Right hindlimb (tissue), 1 donor: ENCODE data around the gene FUCA1.
"Not testable (repeated sequence)": the region's sequence is repeated elsewhere in the genome, so short reads cannot be mapped to it uniquely, and the experiment has no call there.

Experiments
- DNase-seq: peaks from one replicate; pipeline ENCODE4 v3.0.0-alpha.2; 2018

The FUCA1 gene

GRCh38 chr1:23867895-23868556, at the start of gene FUCA1:
Gene FUCA1 (minus strand): TSS chr1:23868290. CDS start chr1:23868286, 4 bp downstream.
- DNase-seq, result peak; percentile 94

GRCh38 chr1:23916209-23917131, 48.4 kb upstream of the FUCA1 start:
- peak; percentile 71 for DNase-seq

DNA sequence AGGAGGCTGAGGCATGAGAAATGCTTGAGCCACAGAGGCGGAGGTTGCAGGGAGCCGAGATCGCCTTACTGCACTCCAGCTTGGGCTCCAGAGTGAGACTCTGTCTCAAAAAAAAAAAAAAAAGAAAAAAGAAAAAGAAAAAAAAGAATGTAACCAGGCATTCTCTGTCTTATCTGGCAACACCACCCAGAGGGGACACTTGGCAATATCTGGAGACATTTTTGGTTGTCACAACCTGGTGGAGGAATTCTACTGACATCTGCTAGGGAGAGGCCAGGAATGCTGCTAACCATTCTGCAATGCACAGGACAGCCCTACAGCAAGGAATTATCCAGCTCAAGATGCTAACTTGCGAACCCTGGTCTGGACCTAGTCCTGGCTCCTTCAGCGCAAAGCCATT, 47.4 kb upstream of the FUCA1 start:
- no peak for DNase-seq

- DNase-seq, result no peak
Measured at GRCh38 chr1:23914921-23915320, 46.8 kb upstream of the FUCA1 start.

DNA sequence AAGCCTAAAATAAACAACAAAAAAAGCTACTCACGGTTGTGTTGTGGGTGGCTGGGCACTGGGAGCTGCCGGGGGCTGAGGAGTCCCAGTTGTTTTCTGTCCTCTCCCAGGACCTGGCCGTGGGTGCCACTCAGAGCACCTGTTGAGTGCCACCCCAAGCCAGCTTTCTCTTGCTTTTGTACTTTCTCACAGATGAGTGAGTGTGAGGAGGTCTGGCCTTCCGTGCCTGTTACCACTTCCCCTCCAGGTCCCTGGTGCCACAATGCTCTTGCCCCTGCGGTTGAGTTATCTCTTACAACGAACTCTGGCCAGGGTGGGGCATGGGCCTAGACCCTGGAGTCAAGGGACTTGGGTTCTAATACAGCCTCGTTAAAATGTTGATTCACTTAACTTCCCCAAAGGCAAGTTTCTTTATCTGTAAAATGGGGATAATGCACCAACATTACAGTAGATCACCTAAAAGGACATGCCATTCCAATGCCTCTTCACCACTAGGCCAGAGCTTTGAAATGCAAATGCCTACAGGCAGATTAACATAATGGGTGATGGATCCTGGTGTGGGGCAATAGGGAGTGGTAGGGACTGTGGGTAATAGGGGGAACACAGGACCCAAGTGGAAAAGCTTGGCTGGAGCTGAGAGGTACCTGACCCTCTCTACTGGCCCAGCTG, 45.3 kb upstream of the FUCA1 start, which contains the start of gene CNR2:
TSS of gene CNR2 (minus strand) at position 151 of the 669 bp plus-strand sequence. CDS start 37,745 bp downstream, outside the sequence.
- no peak for DNase-seq

DNA sequence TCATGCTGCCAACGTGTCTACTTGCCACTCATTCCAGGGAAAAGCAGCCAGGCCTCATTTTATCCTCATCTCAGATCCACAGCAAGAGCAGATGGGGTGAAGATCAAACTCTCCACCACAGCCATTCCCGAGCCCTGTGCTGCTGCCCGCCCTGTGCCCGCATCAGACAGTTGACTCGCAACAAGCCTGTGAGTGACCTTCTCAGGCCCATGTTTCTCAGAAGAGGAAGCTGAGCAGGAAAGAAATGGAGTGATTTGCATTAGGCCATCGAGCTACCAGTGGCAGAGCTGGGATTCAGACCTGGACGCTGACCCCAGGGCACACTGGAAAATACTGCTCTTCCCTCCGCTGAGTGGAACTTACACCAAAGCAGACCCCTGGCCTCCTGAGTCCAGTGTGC, 43.8 kb upstream of the FUCA1 start:
- no peak for DNase-seq

- no peak for DNase-seq
Measured at GRCh38 chr1:23910553-23911246, 42.6 kb upstream of the FUCA1 start.

DNA sequence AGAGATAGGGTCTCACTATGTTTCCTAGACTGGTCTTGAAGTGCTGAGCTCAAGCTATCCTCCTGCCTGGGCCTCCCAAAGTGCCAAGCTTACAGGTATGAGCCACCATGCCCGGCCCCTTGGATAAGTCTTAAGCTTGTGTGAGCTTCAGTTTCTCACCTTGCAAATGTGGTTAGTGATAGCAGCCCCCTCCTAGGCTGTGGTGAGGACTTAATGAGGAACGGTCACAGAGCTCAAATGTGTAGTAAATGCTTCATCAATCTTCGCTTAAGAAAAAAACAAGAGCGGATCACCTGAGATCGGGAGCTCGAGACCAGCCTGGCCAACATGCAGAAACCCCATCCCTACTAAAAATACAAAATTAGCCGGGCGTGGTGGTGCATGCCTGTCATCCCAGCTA, 42.1 kb upstream of the FUCA1 start:
- DNase-seq, result no peak

DNA sequence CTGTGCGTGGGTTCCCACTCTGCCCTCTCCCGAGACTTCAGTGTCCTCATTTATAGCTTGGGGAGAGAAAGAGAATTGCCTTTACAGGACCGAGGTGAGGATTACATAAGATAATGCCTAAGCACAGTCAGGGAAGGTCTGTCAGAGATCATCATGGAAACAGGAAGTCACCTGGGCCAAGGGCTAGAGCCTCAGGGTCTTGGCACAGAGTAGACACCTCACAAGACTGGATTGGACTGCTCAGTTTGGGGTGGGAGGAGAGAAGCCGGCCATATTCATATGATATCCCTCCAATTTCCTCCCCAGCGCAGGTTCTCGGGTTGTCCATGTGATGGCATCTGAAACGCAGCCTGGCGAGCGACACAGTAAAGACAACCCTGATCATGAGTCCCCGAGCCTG, 41.3 kb upstream of the FUCA1 start:
- DNase-seq, result no peak

DNA sequence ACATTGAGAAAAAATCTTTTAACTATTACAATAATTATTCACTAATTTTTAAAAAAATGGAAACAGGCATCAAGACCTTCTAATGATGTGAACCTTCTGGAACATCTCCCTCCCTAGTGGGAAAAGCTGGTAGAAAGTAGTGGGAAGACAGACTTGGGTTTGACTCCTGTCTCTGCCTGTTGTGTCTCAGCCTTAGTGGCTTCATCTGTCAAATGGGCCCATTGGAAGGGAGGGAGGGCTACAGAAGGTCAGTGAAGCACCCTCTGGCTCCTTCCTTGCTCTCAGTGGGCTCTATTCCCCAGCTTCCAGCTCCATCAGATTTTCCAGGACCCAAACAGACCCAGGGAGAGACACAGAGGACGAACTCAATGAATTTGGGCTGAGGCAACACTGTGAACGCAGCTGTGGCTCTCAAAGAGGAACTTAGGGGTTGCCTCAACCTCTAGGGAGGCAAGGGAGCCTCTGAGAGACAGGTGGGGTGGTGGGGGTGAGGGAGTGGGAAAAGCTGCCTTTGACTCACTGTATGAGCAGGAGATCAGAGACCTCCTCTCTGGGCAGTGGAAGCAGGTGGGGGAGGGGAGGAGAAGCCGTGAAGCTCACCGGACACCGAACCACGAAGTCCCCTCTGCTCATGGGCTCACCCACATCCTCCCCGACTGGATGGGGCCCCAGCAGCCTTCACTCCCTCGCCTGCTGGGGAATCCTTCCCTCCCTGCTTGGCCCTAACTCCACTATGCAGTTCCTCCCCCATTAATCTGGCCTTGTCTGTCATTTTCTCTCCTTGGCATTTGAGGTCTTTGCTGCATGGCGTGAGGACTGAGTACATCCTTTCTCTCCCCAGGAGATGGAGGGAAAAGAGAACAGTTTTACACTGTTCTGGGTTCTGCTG, 40.6 kb upstream of the FUCA1 start:
- no peak for DNase-seq

- no peak for DNase-seq
Measured at GRCh38 chr1:23906731-23907130, 38.6 kb upstream of the FUCA1 start.

- no peak for DNase-seq
Measured at GRCh38 chr1:23905461-23906025, 37.5 kb upstream of the FUCA1 start.

DNA sequence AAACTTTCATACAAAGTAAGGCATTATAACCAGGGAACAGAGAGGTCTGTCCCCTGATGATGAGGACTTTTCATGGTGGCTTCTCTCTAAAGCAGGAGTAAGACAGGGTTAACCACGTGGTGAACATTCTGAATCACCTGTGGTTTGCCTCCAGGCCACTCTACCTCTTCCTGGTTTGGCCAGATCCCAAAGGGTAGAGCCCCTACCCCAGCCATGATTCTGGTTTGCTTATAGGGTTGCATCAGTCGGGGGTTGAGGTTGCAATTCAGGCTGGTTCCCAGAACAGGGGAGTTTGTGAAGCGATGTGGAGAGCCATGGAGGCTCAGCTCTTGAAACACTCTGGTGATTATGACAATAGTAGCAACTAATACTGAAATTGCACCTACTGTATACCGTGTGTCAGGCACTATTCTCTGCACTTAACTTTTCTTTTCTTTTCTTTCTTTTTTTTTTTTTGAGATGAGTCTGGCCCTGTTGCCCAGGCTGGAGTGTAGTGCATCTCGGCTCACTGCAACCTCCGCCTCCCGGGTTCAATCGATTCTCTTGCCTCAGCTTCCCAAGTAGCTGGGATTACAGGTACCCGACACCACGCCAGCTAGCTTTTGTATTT, 36.8 kb upstream of the FUCA1 start:
- no peak for DNase-seq

DNA sequence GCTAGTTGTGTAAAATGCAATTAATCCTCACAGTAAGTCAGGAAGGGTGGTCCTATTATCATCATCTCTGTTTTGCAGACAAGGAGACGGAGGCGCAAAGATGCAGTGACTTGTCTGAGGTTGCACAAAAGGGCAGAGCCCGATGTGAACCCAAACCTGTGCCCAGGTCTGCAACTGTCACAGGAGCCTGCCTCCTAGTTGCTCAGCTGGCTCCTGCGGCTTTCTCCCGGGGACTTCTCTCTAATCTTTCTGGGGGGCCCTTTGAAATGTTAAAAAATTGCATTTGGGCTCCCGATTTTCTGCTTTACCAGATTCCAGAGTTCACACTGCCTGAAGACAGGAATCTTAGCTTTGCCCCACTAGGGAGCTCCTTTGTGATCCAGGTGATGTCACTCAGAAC, 35.7 kb upstream of the FUCA1 start:
- no peak for DNase-seq

- DNase-seq, result peak; percentile 27
Measured at GRCh38 chr1:23902321-23903278, 34.5 kb upstream of the FUCA1 start.

- not testable (repeated sequence) for DNase-seq
Measured at GRCh38 chr1:23900017-23900416, 31.9 kb upstream of the FUCA1 start.

- DNase-seq, result no peak
Measured at GRCh38 chr1:23899070-23899469, 31.0 kb upstream of the FUCA1 start.

GRCh38 chr1:23897083-23897482, 29.0 kb upstream of the FUCA1 start:
- no peak for DNase-seq

DNA sequence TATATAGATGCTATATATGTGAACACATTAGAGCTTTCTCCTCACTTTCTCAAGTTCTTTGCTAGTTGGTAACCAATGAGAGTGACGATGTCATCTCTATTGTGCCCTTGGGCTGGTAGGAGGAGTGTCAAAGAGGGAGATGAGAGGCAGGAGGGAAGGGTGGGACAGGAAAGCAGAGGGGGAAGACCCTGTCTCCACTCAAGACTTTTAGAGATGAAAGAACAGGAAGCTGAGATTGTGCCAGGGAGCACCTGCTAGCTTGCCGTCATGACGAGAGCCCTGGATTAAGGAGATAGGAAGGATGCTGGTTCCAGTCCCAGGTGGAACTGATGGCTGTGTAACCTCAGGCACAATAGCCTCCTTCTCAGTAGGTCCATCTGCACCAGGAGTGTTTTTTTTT, 28.4 kb upstream of the FUCA1 start:
- DNase-seq, result no peak

GRCh38 chr1:23895993-23896392, 27.9 kb upstream of the FUCA1 start:
- no peak for DNase-seq
